Endothelial cell of umbilical vein (primary cell): ENCODE data around the gene PTTG1IP. TPM values are rescaled to one million over a fixed set of nuclear protein-coding genes. Genes with fewer than 3 reads are reported as not detected.

Experiments used
- BruUV-seq: library from RNA; stranded (reverse); fragments of 400-500 nt; replicated peaks from 2 replicates; lab custom pipeline; 2021; lab: Mats Ljungman, UMichigan
- CTCF ChIA-PET: fragments of 300-600, 350-600 bp; sonication (Branson Sonifier 250); formaldehyde crosslinking; loops from one replicate; lab custom pipeline; 2021; ENCODE audit warnings: antibody characterized with exemption, inconsistent platforms; lab: Charles Lee
- POLR2A ChIA-PET: fragments of 300-600, 350-600 bp; sonication (Branson Sonifier 250); formaldehyde crosslinking; loops from one replicate; lab custom pipeline; 2021; ENCODE audit warnings: antibody characterized with exemption, inconsistent platforms; lab: Charles Lee
- DNase-seq: peaks from one replicate; pipeline ENCODE4 v3.0.0-alpha.2; 2011; ENCODE audit warnings: low read depth, low spot score
- FAIRE-seq: peaks from 2 replicates; lab custom pipeline; 2011; peaks lifted over from hg19 to GRCh38; lab: Jason Lieb, UNC
- H2AFZ ChIP-seq: 2 replicates; pipeline ENCODE4 v1.6.0; 2012; ENCODE audit warnings: low read depth, low read length, control low read depth, inconsistent platforms
- H3K27ac ChIP-seq: 2 replicates; pipeline ENCODE4 v1.5.1; 2011; ENCODE audit warnings: low read depth, mild to moderate bottlenecking, control low read depth, low read length, moderate library complexity; ENCODE audit not compliant: insufficient read depth
- H3K27me3 ChIP-seq, 2 experiments: 2 replicates each; pipeline versions ENCODE4 v1.6.0 to v1.6.1; 2011; ENCODE audit warnings: low read length in 2 of 2, mixed read lengths in 1 of 2; ENCODE audit not compliant: control insufficient read depth in 2 of 2, insufficient read depth in 2 of 2
- H3K36me3 ChIP-seq, 2 experiments: 2 replicates in 1 of 2; 3 replicates in 1 of 2; pipeline ENCODE4 v1.5.1; 2011; ENCODE audit warnings: low read length in 2 of 2, mild to moderate bottlenecking in 1 of 2, moderate library complexity in 1 of 2; ENCODE audit not compliant: control insufficient read depth in 2 of 2, insufficient read depth in 2 of 2; ENCODE audit errors: extremely low read depth in 1 of 2
- H3K4me1 ChIP-seq: 3 replicates; pipeline ENCODE4 v1.5.1; 2011; ENCODE audit warnings: mild to moderate bottlenecking, low read length; ENCODE audit not compliant: control insufficient read depth, insufficient read depth; ENCODE audit errors: extremely low read depth
- H3K4me2 ChIP-seq: 2 replicates; pipeline ENCODE4 v1.6.1; 2011; ENCODE audit warnings: low read length, control low read depth, mixed read lengths; ENCODE audit not compliant: insufficient read depth
- H3K4me3 ChIP-seq, 3 experiments: fragments of 200-600 bp in 1 of 3; sonication (generic), shearing (Covaris generic) in 1 of 3; replicated peaks in 1 of 3; 2 replicates each; pipeline ENCODE4 v1.5.1; 2011 to 2016; ENCODE audit warnings: control low read depth in 3 of 3, low read length in 3 of 3, mild to moderate bottlenecking in 2 of 3, inconsistent platforms in 1 of 3, low read depth in 1 of 3, moderate library complexity in 1 of 3; ENCODE audit not compliant: insufficient read depth in 1 of 3
- H3K79me2 ChIP-seq: 2 replicates; pipeline ENCODE4 v1.6.0; 2012; ENCODE audit warnings: low read length, inconsistent platforms; ENCODE audit not compliant: control insufficient read depth, insufficient read depth
- H3K9ac ChIP-seq: replicated peaks from 2 replicates; pipeline ENCODE3; 2011; ENCODE audit warnings: low read length, control low read depth; ENCODE audit not compliant: insufficient read depth; ENCODE audit errors: extremely low read depth
- H3K9me1 ChIP-seq: replicated peaks from 3 replicates; pipeline ENCODE4 v1.6.0; 2011; ENCODE audit warnings: mild to moderate bottlenecking, low read length; ENCODE audit not compliant: control insufficient read depth, insufficient read depth; ENCODE audit errors: extremely low read depth
- H3K9me3 ChIP-seq: replicated peaks from 2 replicates; pipeline ENCODE4 v1.5.1; 2012; ENCODE audit warnings: low read length, inconsistent platforms; ENCODE audit not compliant: control insufficient read depth, insufficient read depth
- H4K20me1 ChIP-seq: replicated peaks from 2 replicates; pipeline ENCODE3; 2011; ENCODE audit warnings: mild to moderate bottlenecking, low read length; ENCODE audit not compliant: control insufficient read depth, insufficient read depth; ENCODE audit errors: extremely low read depth
- EZH2 ChIP-seq: IDR thresholded peaks from 2 replicates; pipeline ENCODE4 v1.6.1; 2012; ENCODE audit warnings: borderline replicate concordance, low read depth, mild to moderate bottlenecking, moderate library complexity, low read length, inconsistent platforms; ENCODE audit not compliant: severe bottlenecking
- FOS ChIP-seq: IDR thresholded peaks from 2 replicates; pipeline ENCODE4 v1.6.1; 2011; ENCODE audit warnings: mild to moderate bottlenecking, low read length, moderate library complexity, borderline replicate concordance; ENCODE audit not compliant: insufficient read depth
- GATA2 ChIP-seq: IDR thresholded peaks from 2 replicates; pipeline ENCODE4 v1.7.0; 2011; ENCODE audit warnings: low read depth, mild to moderate bottlenecking, moderate library complexity, mixed read lengths, low read length; ENCODE audit not compliant: insufficient read length, insufficient read depth
- JUN ChIP-seq: IDR thresholded peaks from 2 replicates; pipeline ENCODE4 v1.6.1; 2011; ENCODE audit warnings: borderline replicate concordance, low read depth; ENCODE audit not compliant: insufficient read length, insufficient read depth
- MYC ChIP-seq: IDR thresholded peaks from one replicate; pipeline ENCODE4 v1.6.1; 2011; ENCODE audit warnings: mild to moderate bottlenecking, low read depth, low read length
- POLR2A ChIP-seq: IDR thresholded peaks from 2 replicates; pipeline ENCODE4 v1.6.1; 2012; ENCODE audit warnings: low read depth, mild to moderate bottlenecking, control low read depth, low read length
- POLR2AphosphoS5 ChIP-seq: IDR thresholded peaks from 2 replicates; pipeline ENCODE4 v1.6.1; 2012; ENCODE audit warnings: low read depth, mild to moderate bottlenecking, control low read depth, low read length, moderate library complexity; ENCODE audit not compliant: insufficient read depth
- dilution Hi-C: fragments of 300-500 bp; cut with MboI; formaldehyde crosslinking; loops from one replicate; pipeline ENCODE4 v1.15.0; 2019; ENCODE audit warnings: low sequenced_read_pairs; ENCODE audit not compliant: extremely low pct_ligation_motif_present
- intact Hi-C: fragments of 100-400 bp; cut with micrococcal nuclease; formaldehyde crosslinking; loops from one replicate; pipeline ENCODE4 v1.10.0; 2022
- polyA plus RNA-seq, 4 experiments: library from polyadenylated mRNA; depleted of rRNA in 3 of 4; stranded (reverse) in 3 of 4; unstranded in 1 of 4; fragments of >200 nt; gene quantifications; 2 replicates each; pipeline versions ENCODE4 v1.2.1 to v1.2.3, GENCODE V29; 2011 to 2012; ENCODE audit warnings: missing spikeins in 1 of 4
- total RNA-seq: library from RNA; stranded (reverse); gene quantifications from 2 replicates; pipeline ENCODE4 v1.2.3, GENCODE V29; 2021
- TF ChIP-seq, protein P1 (sequence below), 2 donors: IDR thresholded peaks; 1 replicate in 1 of 2; 2 replicates in 1 of 2; pipeline ENCODE4 v1.5.1; 2011; ENCODE audit warnings: low read length in 2 of 2, mild to moderate bottlenecking in 2 of 2, moderate library complexity in 2 of 2, control low read depth in 1 of 2, inconsistent platforms in 1 of 2, low read depth in 1 of 2; ENCODE audit not compliant: insufficient read depth in 1 of 2; ENCODE audit errors: extremely low read depth in 1 of 2
- TF ChIP-seq, protein P2 (sequence below): IDR thresholded peaks from 2 replicates; pipeline ENCODE4 v1.6.1; 2011; ENCODE audit not compliant: insufficient read depth, insufficient read length

The PTTG1IP gene
- total and polyA plus RNA-seq, 2 donors (not counting 3 experiments of a cell fraction or from before 2014, with no cell fraction given): 342 to 415 TPM

DNA sequence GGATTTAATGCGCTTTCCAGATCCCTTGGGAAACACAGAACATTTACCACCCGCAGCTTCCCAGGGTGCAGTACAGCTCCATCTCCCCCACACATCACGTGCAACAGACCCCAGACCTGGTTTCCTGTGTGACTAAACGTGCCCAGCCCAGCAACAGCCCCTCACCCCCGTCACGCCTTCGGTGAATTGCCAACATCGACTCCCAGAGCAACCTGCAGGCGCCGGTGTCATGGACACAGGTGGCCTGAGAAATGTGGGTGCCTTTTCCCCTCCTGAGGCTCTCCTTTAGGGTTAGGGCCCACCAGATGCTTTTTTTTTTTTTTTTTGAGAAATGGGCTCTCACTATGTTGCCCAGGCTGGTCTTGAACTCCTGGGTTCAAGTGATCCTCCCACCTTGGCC, 31.4 kb downstream of the PTTG1IP start:
- BruUV-seq: no TSS peak

More for the DNA sequence above, 31.4 kb downstream of the PTTG1IP start:
- ChIA-PET CTCF (no interaction called here), POLR2A (no interaction called here)
- DNase-seq (no peak), FAIRE-seq (no peak)
- dilution Hi-C loops: no loop called here
- no peak overlapping the region for H3K4me3 ChIP-seq
- H3K27me3 ChIP-seq: peaks cover 2 to 4% of the 10 kb centered on the region in 2 experiments
- TF ChIP-seq EZH2 (no peak), POLR2A (no peak), MYC (no peak), GATA2 (no peak), JUN (no peak), FOS (no peak), POLR2AphosphoS5 (no peak)
- TF ChIP-seq, protein P1, sequence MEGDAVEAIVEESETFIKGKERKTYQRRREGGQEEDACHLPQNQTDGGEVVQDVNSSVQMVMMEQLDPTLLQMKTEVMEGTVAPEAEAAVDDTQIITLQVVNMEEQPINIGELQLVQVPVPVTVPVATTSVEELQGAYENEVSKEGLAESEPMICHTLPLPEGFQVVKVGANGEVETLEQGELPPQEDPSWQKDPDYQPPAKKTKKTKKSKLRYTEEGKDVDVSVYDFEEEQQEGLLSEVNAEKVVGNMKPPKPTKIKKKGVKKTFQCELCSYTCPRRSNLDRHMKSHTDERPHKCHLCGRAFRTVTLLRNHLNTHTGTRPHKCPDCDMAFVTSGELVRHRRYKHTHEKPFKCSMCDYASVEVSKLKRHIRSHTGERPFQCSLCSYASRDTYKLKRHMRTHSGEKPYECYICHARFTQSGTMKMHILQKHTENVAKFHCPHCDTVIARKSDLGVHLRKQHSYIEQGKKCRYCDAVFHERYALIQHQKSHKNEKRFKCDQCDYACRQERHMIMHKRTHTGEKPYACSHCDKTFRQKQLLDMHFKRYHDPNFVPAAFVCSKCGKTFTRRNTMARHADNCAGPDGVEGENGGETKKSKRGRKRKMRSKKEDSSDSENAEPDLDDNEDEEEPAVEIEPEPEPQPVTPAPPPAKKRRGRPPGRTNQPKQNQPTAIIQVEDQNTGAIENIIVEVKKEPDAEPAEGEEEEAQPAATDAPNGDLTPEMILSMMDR (IDR thresholded peaks at IDR 0.05; ENCODE audit: extremely low read depth in 1 of 2, insufficient read depth in 1 of 2, low read depth in 1 of 2, low read length in 2 of 2): no peak
- TF ChIP-seq, protein P2, sequence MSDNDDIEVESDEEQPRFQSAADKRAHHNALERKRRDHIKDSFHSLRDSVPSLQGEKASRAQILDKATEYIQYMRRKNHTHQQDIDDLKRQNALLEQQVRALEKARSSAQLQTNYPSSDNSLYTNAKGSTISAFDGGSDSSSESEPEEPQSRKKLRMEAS: no peak
- H3K27ac ChIP-seq: no peak overlapping the region
- H2AFZ ChIP-seq: no peak overlapping the region
- no peaks in the 10 kb centered on the region for H3K79me2 ChIP-seq
- H3K9ac ChIP-seq: no peak overlapping the region
- H3K9me3 ChIP-seq: no peaks in the 10 kb centered on the region
- H3K9me1 ChIP-seq: no peaks in the 10 kb centered on the region
- peaks cover 14% of the 10 kb centered on the region for H3K4me1 ChIP-seq
- no peak overlapping the region for H3K4me2 ChIP-seq
- intact Hi-C loops: no loop called here
- no peaks in the 10 kb centered on the region for H3K36me3 ChIP-seq
- no peaks in the 10 kb centered on the region for H4K20me1 ChIP-seq
